Airway epithelial cell (primary cell): ENCODE data around the gene WASL. TPM values are rescaled to one million over a fixed set of nuclear protein-coding genes. Genes with fewer than 3 reads are reported as not detected.

Experiments
- total RNA-seq: library from RNA; depleted of rRNA; stranded (reverse); fragments of >200 nt; gene quantifications from 2 replicates; pipeline ENCODE4 v1.2.3, GENCODE V29; 2015

The WASL gene
- total RNA-seq = 12.8 and 21.0 TPM in 2 replicates

GRCh38 chr7:123748734-123749536, at the start of gene WASL:
WASL (minus strand) TSS chr7:123749003; CDS start chr7:123748734, 269 bp downstream.

DNA sequence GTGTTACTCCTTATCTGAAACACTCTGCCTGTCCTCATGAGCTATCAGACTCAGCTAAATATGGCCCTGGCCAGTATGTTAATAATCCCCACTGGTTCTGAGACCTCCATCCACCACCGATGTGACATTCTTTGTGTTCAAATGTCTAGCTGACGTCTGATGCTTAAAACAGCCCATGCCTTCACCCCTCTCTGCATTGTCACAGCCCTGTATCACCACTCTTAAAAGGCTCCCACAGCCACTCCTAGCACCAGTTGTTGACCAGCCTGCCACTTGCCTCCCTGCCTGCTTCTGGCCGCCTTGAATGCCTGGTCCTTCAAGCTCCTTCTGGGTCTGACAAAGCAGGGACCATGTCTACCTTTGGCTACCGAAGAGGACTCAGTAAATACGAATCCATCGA, 93.2 kb downstream of the WASL start, which contains the start of gene LMOD2:
TSS of gene LMOD2 (plus strand) at position 253 of the 400 bp plus-strand sequence. CDS start at position 351, 98 bp downstream.

Other genes with a start within 250 kb of the WASL start
- 0.19 and 0.21 TPM in 2 replicates for gene IQUB, start 214.4 kb downstream of the WASL start, total RNA-seq
- gene NDUFA5, start 191.2 kb downstream of the WASL start, total RNA-seq = 22.2 and 34.1 TPM in 2 replicates
- not detected in 2 replicates for gene ASB15, start 147.2 kb downstream of the WASL start, total RNA-seq
- not detected in 2 replicates for gene LMOD2, start 93.1 kb downstream of the WASL start, total RNA-seq
- 0.21 and 0.23 TPM in 2 replicates for gene HYAL4, start 96.2 kb upstream of the WASL start, total RNA-seq
- gene SPAM1, start 176.2 kb upstream of the WASL start, total RNA-seq = not detected in 2 replicates